ENCODE data around the gene DLK1. TPM values are rescaled to one million over a fixed set of nuclear protein-coding genes. Genes with fewer than 3 reads are reported as not detected.

DLK1 gene
- 0.60 and 0.86 TPM in 2 replicates for total RNA-seq
- long read RNA-seq, full-length matches to known transcripts = 1 of 1 reads
- long read RNA-seq, partial matches to known transcripts = 0 of 1 reads
- long read RNA-seq, other reads (novel, unspliced or antisense) = 0 of 1 reads

- H3K27ac Mint-ChIP-seq (ENCODE audit: unreplicated experiment) = no peak within 1 kb of the TSS
- H3K27me3 Mint-ChIP-seq (ENCODE audit: unreplicated experiment) = peaks cover 73% of the 10 kb centered on the region
- no peak for DNase-seq (ENCODE audit: extremely low spot score, unreplicated experiment)
- no peak within 1 kb of the TSS for H3K4me3 Mint-ChIP-seq (ENCODE audit: unreplicated experiment)
- no peaks in the 10 kb centered on the region for H3K36me3 Mint-ChIP-seq (ENCODE audit: unreplicated experiment)
- no peaks in the 10 kb centered on the region for H3K9me3 Mint-ChIP-seq (ENCODE audit: unreplicated experiment)
- H3K4me1 Mint-ChIP-seq (ENCODE audit: unreplicated experiment) = no peaks in the 10 kb centered on the region
- TF ChIP-seq, protein P1, sequence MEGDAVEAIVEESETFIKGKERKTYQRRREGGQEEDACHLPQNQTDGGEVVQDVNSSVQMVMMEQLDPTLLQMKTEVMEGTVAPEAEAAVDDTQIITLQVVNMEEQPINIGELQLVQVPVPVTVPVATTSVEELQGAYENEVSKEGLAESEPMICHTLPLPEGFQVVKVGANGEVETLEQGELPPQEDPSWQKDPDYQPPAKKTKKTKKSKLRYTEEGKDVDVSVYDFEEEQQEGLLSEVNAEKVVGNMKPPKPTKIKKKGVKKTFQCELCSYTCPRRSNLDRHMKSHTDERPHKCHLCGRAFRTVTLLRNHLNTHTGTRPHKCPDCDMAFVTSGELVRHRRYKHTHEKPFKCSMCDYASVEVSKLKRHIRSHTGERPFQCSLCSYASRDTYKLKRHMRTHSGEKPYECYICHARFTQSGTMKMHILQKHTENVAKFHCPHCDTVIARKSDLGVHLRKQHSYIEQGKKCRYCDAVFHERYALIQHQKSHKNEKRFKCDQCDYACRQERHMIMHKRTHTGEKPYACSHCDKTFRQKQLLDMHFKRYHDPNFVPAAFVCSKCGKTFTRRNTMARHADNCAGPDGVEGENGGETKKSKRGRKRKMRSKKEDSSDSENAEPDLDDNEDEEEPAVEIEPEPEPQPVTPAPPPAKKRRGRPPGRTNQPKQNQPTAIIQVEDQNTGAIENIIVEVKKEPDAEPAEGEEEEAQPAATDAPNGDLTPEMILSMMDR (IDR thresholded peaks at IDR 0.05) = no peak
Observed at GRCh38 chr14:100726550-100727085, at the start of gene DLK1. Gene DLK1, plus strand, starts transcription at chr14:100726892. Its CDS starts 177 bp downstream, at chr14:100727069.

- Mint-ChIP-seq H3K27ac (ENCODE audit: unreplicated experiment) (peak overlapping the region; percentile 95), H3K4me3 (ENCODE audit: unreplicated experiment) (no peak overlapping the region), H3K4me1 (ENCODE audit: unreplicated experiment) (peaks cover 77% of the 10 kb centered on the region), H3K36me3 (ENCODE audit: unreplicated experiment) (no peaks in the 10 kb centered on the region), H3K9me3 (ENCODE audit: unreplicated experiment) (no peaks in the 10 kb centered on the region), H3K27me3 (ENCODE audit: unreplicated experiment) (peaks cover 4% of the 10 kb centered on the region)
- DNase-seq (ENCODE audit: extremely low spot score, unreplicated experiment) = no peak
- TF ChIP-seq, protein P1 (IDR thresholded peaks at IDR 0.05) = no peak
Observed at GRCh38 chr14:100677152-100677551, 49.5 kb upstream of the DLK1 start.

DNA sequence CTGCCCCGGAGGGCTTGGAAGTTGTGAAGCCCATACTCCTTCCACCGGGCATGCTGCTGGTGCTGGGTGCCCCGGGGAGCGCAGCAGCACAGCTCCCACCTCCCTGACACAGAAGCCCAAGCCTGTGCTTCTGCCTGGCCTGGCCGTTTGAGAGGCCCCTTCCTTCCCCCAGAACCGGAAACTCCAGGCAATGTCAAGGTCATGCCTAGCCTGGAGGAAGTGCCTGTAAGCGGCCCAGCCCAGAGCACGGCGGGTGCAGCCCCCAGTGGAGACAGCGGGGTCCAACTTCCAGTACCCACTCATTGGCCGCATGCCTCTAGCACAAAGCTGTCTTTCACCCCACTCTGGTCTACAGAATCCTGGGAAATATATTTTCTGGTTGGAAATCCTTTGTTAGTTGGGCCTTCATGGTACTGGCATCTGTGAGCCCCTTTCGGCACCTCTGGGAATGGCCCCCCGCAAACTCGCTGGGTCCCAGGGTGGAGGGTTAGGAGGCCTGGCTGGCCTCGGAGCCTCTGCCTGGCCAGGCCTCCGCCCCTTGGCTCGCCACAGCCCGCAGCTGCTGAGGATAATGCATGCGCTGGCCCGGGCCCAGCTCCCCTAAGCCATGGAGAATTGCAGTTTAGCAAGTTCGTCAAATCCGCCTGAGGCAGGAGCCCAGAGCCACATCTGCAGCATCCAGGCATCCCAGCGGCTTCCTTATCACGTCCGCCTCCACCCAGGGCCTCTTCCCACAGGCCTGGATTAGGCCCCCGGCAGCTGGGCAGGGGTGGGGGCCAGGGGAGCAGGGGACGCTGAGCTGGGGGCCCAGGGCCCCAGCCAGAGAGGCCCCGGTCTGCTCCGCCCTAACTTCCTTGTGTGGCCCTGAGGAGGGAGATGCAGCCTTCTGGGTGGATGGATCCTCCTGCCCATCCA, 48.9 kb upstream of the DLK1 start:
- Mint-ChIP-seq H3K27ac (ENCODE audit: unreplicated experiment) (peak overlapping the region; percentile 95), H3K36me3 (ENCODE audit: unreplicated experiment) (no peaks in the 10 kb centered on the region), H3K9me3 (ENCODE audit: unreplicated experiment) (no peaks in the 10 kb centered on the region), H3K4me1 (ENCODE audit: unreplicated experiment) (peaks cover 77% of the 10 kb centered on the region), H3K4me3 (ENCODE audit: unreplicated experiment) (no peak overlapping the region), H3K27me3 (ENCODE audit: unreplicated experiment) (peaks cover 4% of the 10 kb centered on the region)
- TF ChIP-seq, protein P1 (IDR thresholded peaks at IDR 0.05) = no peak
- DNase-seq (ENCODE audit: extremely low spot score, unreplicated experiment) = peak; percentile 89

GRCh38 chr14:100678469-100678828, 48.2 kb upstream of the DLK1 start:
- Mint-ChIP-seq H3K27me3 (ENCODE audit: unreplicated experiment) (peaks cover 2% of the 10 kb centered on the region), H3K4me1 (ENCODE audit: unreplicated experiment) (peaks cover 76% of the 10 kb centered on the region), H3K9me3 (ENCODE audit: unreplicated experiment) (no peaks in the 10 kb centered on the region), H3K27ac (ENCODE audit: unreplicated experiment) (peak overlapping the region; percentile 95), H3K36me3 (ENCODE audit: unreplicated experiment) (no peaks in the 10 kb centered on the region), H3K4me3 (ENCODE audit: unreplicated experiment) (no peak overlapping the region)
- peak; percentile 91 for DNase-seq (ENCODE audit: extremely low spot score, unreplicated experiment)
- TF ChIP-seq, protein P1 (IDR thresholded peaks at IDR 0.05) = no peak

DNA sequence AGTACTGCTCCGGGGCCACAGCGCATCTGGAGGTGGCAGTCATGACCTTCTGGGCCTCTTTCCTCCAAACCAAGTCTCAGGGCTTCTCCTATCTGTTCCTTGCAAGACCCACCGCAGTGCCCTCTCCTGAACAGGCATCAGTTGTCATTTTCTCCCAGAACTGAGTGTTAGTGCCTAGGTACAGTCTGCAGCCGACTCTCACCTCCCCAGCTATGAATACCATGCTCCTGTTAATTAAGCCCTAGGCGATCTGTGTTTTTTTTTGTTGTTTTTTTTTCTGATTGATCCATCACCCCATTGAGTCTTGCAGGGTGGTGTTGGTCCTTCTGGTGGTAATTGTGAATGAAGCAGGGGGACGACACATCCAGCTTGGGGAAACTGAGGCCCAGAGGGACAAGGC, 47.5 kb upstream of the DLK1 start:
- DNase-seq (ENCODE audit: extremely low spot score, unreplicated experiment) = no peak
- peak overlapping the region; percentile 95 for H3K27ac Mint-ChIP-seq (ENCODE audit: unreplicated experiment)
- peaks cover 78% of the 10 kb centered on the region for H3K4me1 Mint-ChIP-seq (ENCODE audit: unreplicated experiment)
- H3K27me3 Mint-ChIP-seq (ENCODE audit: unreplicated experiment) = no peaks in the 10 kb centered on the region
- H3K9me3 Mint-ChIP-seq (ENCODE audit: unreplicated experiment) = no peaks in the 10 kb centered on the region
- TF ChIP-seq, protein P1 (IDR thresholded peaks at IDR 0.05) = no peak
- H3K4me3 Mint-ChIP-seq (ENCODE audit: unreplicated experiment) = no peak overlapping the region
- no peaks in the 10 kb centered on the region for H3K36me3 Mint-ChIP-seq (ENCODE audit: unreplicated experiment)

All from osteocyte (in vitro differentiated cells).